ENCODE data around the gene PACSIN1.

DNA sequence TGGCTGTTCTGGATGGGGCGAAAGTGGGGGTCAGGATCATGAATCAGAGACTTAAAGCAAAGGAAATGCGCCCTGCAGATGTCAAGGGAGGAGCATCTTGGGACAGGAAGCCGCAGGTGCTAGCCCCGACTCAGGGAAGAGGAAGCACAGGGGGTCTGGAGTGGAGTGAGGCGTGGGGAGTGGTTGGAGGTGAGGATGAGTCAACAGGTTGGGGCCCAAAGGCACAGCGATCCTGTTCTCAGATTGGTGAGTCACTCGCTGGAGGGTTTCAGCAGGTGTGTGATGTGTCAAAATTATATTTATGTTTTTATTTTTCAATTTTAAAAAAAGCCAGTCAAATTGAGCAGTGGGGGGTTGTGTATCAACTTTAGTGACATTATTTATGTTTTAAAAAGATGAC is 19.0 kb downstream of the PACSIN1 start:
- no peak for TF ChIP-seq EZH2 (IDR thresholded peaks at IDR 0.05)
- TF ChIP-seq POLR2AphosphoS5 (IDR thresholded peaks at IDR 0.05; ENCODE audit: borderline replicate concordance, low read depth, low read length) = no peak

All from SK-N-MC (cell line).